ENCODE data around the gene TFCP2L1.

DNA sequence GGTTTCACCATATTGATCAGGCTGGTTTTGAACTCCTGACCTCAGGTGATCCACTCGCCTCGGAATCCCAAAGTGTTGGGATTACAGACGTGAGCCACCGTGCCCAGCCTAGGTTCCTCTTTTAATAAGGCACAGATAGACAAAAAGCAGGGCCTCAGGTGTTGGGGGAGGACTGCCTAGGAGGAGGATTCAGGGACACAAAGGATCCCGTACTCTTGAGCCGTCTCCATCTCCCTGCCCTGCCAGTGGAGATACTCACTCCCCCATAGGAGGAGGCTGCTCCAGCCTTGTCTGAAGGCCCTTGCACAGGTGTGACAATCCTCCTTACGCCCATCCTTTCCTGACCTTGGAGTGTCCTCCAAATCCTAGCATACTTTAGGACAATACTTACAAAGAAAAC is 32.0 kb upstream of the TFCP2L1 start:
- no peak for TF ChIP-seq GATA3 (IDR thresholded peaks at IDR 0.05; ENCODE audit: low read depth, low read length)
- no peak for TF ChIP-seq GATA2 (IDR thresholded peaks at IDR 0.05; ENCODE audit: low read depth, low read length)
